Measurements from ENCODE around the gene GOSR1.

DNA sequence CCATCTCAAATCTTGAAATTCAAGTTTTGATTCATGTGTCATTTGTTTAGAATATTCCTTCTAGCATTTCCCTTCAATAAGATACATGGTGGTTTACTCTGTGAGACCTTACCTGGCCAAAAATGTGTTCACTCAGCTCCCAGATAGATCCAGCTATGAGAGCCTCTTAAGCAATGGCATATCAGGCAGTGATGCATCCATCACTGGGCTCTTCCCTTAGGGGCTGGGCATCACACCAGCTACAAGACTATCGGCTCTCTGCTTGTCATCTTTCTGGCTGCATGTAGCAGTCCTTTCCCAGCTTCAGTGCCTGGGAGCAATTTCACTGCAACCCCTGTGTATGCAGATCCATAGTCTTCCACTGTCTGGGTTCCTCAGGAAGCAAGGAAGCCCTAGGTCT is 40.6 kb downstream of the GOSR1 start:
- TF ChIP-seq CTCF (IDR thresholded peaks at IDR 0.05; ENCODE audit: insufficient read depth, low read length, poor library complexity, severe bottlenecking) (no peak), EZH2phosphoT487 (conservative IDR thresholded peaks at IDR 0.05; ENCODE audit: low read length) (no peak)
